Astrocyte of the cerebellum (primary cell): ENCODE results near the gene AURKB.
A peak's percentile ranks its signal among the peaks of the same experiment; 100 is the strongest.
"Not testable (repeated sequence)": the region's sequence is repeated elsewhere in the genome, so short reads cannot be mapped to it uniquely, and the experiment has no call there.

ENCODE experiments used
- DNase-seq: peaks from one replicate; pipeline ENCODE4 v3.0.0-alpha.2; 2011; ENCODE audit warnings: low read depth
- H3K4me3 ChIP-seq: 2 replicates; pipeline ENCODE4 v1.5.1; 2011; ENCODE audit warnings: mild to moderate bottlenecking, low read depth, low read length, moderate library complexity
- CTCF ChIP-seq: IDR thresholded peaks from 2 replicates; pipeline ENCODE4 v1.5.1; 2012; ENCODE audit warnings: low read length, low read depth, moderate library complexity, mild to moderate bottlenecking; ENCODE audit errors: missing control alignments
- in situ Hi-C: cut with HindIII; loops from 2 replicates; pipeline ENCODE4 v1.10.0; 2017; ENCODE audit warnings: low sequenced_read_pairs

Gene AURKB

GRCh38 chr17:8221663-8222379 is 11.4 kb upstream of the AURKB start:
- H3K4me3 ChIP-seq: peak overlapping the region; percentile 76
- in situ Hi-C loops: no loop called here
- TF ChIP-seq CTCF: no peak
- peak; percentile 79 for DNase-seq

- in situ Hi-C loops: no loop called here
- DNase-seq: peak; percentile 80
- TF ChIP-seq CTCF: no peak
- H3K4me3 ChIP-seq: peak overlapping the region; percentile 76
These were observed 10.6 kb upstream of the AURKB start for GRCh38 chr17:8220783-8221662.

GRCh38 chr17:8214000-8214399 is 3.6 kb upstream of the AURKB start:
- in situ Hi-C loops, DNase-seq, H3K4me3 ChIP-seq: not testable (repeated sequence)

- no peak overlapping the region for H3K4me3 ChIP-seq
- in situ Hi-C loops: no loop called here
- no peak for TF ChIP-seq CTCF
- DNase-seq: no peak
These were observed 2.2 kb upstream of the AURKB start for GRCh38 chr17:8212312-8213180.

GRCh38 chr17:8210761-8211458 is 535 bp upstream of the AURKB start:
- peak overlapping the region; percentile 62 for H3K4me3 ChIP-seq
- in situ Hi-C loops: no loop called here
- no peak for DNase-seq
- no peak for TF ChIP-seq CTCF

GRCh38 chr17:8206536-8206935 is 3.8 kb downstream of the AURKB start:
- no peak for DNase-seq
- no peak overlapping the region for H3K4me3 ChIP-seq
- no peak for TF ChIP-seq CTCF
- in situ Hi-C loops: no loop called here
